Body of pancreas (tissue), 4 donors: ENCODE measurements around the gene CTNND2. TPM values are rescaled to one million over a fixed set of nuclear protein-coding genes. Genes with fewer than 3 reads are reported as not detected.
A peak's percentile ranks its signal among the peaks of the same experiment; 100 is the strongest.
"Not testable (repeated sequence)": the region's sequence is repeated elsewhere in the genome, so short reads cannot be mapped to it uniquely, and the experiment has no call there.

Experiments used
- ATAC-seq: fragments of 150-250 bp; one replicate; pipeline ENCODE4 v1.9.1; 2016
- DNase-seq, 4 donors: peaks; one replicate each; pipeline ENCODE4 v3.0.0-alpha.2; 2019
- H3K27ac ChIP-seq, 4 donors: fragments of 200-600 bp; sonication (generic); 1 replicate in 3 of 4; 2 replicates in 1 of 4; pipeline versions ENCODE4 v1.5.1 to v1.6.1; 2016 to 2019; ENCODE audit warnings: mild to moderate bottlenecking in 1 of 4, mixed read lengths in 1 of 4, moderate library complexity in 1 of 4
- H3K27me3 ChIP-seq, 2 donors: fragments of 200-600 bp; sonication (generic); one replicate each; pipeline ENCODE4 v1.6.0; 2016; ENCODE audit warnings: mild to moderate bottlenecking in 1 of 2
- H3K36me3 ChIP-seq, 2 donors: fragments of 200-600 bp; sonication (generic); replicated peaks in 1 of 2; 2 replicates each; pipeline ENCODE4 v1.5.1; 2016; ENCODE audit warnings: low read depth in 2 of 2; ENCODE audit not compliant: insufficient read depth in 1 of 2
- H3K4me1 ChIP-seq: fragments of 200-600 bp; sonication (generic); one replicate; pipeline ENCODE4 v1.6.0; 2016
- H3K4me3 ChIP-seq, 2 donors: fragments of 200-600 bp; sonication (generic); 1 replicate in 1 of 2; 2 replicates in 1 of 2; pipeline ENCODE4 v1.5.1; 2016 to 2019
- H3K9me3 ChIP-seq, 3 donors: fragments of 200-600 bp; sonication (generic); 1 replicate in 2 of 3; 2 replicates in 1 of 3; pipeline ENCODE4 v1.5.1; 2016
- POLR2A ChIP-seq, 3 donors: fragments of 450-650 bp; IDR thresholded peaks; one replicate each; pipeline ENCODE4 v1.6.1; 2016; ENCODE audit warnings: antibody characterized with exemption in 3 of 3, mild to moderate bottlenecking in 2 of 3
- WGBS, 2 donors: methylation state at CpG; one replicate each; pipeline ENCODE4 v1.1.5; 2017; 5-methylcytosine and 5-hydroxymethylcytosine counted together
- intact Hi-C: fragments of 100-400 bp; cut with DNase I; formaldehyde crosslinking; loops from one replicate; pipeline ENCODE4 v1.15.1; 2023
- total RNA-seq, 2 donors: library from RNA; depleted of rRNA; stranded (reverse); fragments of >200 nt; gene quantifications; one replicate each; pipeline ENCODE4 v1.1.0, GENCODE V29; 2016
- TF ChIP-seq, protein P1 (sequence below), 7 experiments: fragments of 450-650 bp in 4 of 7; fragments of 200-600 bp in 3 of 7; sonication (generic) in 3 of 7; IDR thresholded peaks; one replicate each; pipeline ENCODE4 v1.5.1; 2016 to 2019; ENCODE audit warnings: antibody characterized with exemption in 7 of 7

The CTNND2 gene
- total RNA-seq, 2 donors from 2014 or later: 21.0 to 82.4 TPM

- no peak for DNase-seq
- H3K9me3 ChIP-seq: no peaks in the 10 kb centered on the region
- peak overlapping the region in 2 of 4 donors; percentile 66 to 67 for H3K27ac ChIP-seq
- H3K4me3 ChIP-seq: no peak overlapping the region
- no peak for TF ChIP-seq POLR2A (IDR thresholded peaks at IDR 0.05)
- TF ChIP-seq, protein P1, sequence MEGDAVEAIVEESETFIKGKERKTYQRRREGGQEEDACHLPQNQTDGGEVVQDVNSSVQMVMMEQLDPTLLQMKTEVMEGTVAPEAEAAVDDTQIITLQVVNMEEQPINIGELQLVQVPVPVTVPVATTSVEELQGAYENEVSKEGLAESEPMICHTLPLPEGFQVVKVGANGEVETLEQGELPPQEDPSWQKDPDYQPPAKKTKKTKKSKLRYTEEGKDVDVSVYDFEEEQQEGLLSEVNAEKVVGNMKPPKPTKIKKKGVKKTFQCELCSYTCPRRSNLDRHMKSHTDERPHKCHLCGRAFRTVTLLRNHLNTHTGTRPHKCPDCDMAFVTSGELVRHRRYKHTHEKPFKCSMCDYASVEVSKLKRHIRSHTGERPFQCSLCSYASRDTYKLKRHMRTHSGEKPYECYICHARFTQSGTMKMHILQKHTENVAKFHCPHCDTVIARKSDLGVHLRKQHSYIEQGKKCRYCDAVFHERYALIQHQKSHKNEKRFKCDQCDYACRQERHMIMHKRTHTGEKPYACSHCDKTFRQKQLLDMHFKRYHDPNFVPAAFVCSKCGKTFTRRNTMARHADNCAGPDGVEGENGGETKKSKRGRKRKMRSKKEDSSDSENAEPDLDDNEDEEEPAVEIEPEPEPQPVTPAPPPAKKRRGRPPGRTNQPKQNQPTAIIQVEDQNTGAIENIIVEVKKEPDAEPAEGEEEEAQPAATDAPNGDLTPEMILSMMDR (IDR thresholded peaks at IDR 0.05): no peak
- intact Hi-C loops: no loop called here
- H3K36me3 ChIP-seq: no peaks in the 10 kb centered on the region
- peaks cover 35% of the 10 kb centered on the region for H3K4me1 ChIP-seq
- WGBS, 2 donors: 31 to 41% methylated on average over 1 of the region's 1 CpG
- H3K27me3 ChIP-seq: no peaks in the 10 kb centered on the region
- ATAC-seq: no peak
Observed at GRCh38 chr5:11852717-11853087, 51.5 kb downstream of the CTNND2 start.

- TF ChIP-seq, protein P1 (IDR thresholded peaks at IDR 0.05): no peak
- no peak for TF ChIP-seq POLR2A (IDR thresholded peaks at IDR 0.05)
- WGBS, 2 donors: 50 to 53% methylated on average over 4 of the region's 4 CpGs
- H3K27me3 ChIP-seq: no peaks in the 10 kb centered on the region
- H3K9me3 ChIP-seq: no peaks in the 10 kb centered on the region
- ATAC-seq (peak; percentile 76), DNase-seq (no peak)
- H3K4me3 ChIP-seq: no peak overlapping the region
- H3K27ac ChIP-seq: peak overlapping the region; percentile 33 to 67 (median 58)
- H3K4me1 ChIP-seq: peaks cover 35% of the 10 kb centered on the region
- H3K36me3 ChIP-seq: no peaks in the 10 kb centered on the region
- intact Hi-C loops: no loop called here
Observed at GRCh38 chr5:11851965-11852716, 52.1 kb downstream of the CTNND2 start.

DNA sequence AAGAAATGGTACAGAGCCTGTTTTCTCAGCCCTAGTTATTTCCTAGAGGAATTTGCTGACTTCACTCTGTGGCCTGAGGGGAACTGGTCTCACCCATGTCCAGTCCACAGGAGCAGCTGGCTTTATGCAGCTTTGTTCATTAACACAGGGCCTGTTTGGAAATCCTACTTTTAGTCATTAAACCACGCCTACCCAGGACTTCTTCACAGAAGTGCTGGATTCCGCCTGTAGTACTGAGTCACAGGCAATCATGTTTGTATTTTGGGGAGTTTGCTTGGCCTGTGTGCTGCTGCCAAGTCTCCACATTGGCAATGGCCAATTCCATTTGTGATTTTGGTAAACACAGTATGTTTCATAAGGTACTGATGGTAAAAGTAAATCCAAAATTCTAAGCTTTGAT, 52.8 kb downstream of the CTNND2 start:
- no peaks in the 10 kb centered on the region for H3K9me3 ChIP-seq
- peak; percentile 54 for ATAC-seq
- H3K4me3 ChIP-seq: no peak overlapping the region
- intact Hi-C loops: no loop called here
- peak overlapping the region; percentile 33 to 67 (median 58) for H3K27ac ChIP-seq
- DNase-seq: peak in 1 of 4 donors; percentile 40
- no peaks in the 10 kb centered on the region for H3K36me3 ChIP-seq
- no peaks in the 10 kb centered on the region for H3K27me3 ChIP-seq
- 48 to 79% methylated on average over 2 of the region's 2 CpGs for WGBS, 2 donors
- peaks cover 35% of the 10 kb centered on the region for H3K4me1 ChIP-seq
- no peak for TF ChIP-seq POLR2A (IDR thresholded peaks at IDR 0.05)
- TF ChIP-seq, protein P1 (IDR thresholded peaks at IDR 0.05): no peak

GRCh38 chr5:11828566-11828965, 75.7 kb downstream of the CTNND2 start:
- H3K36me3 ChIP-seq, H3K27me3 ChIP-seq, DNase-seq, intact Hi-C loops, H3K4me1 ChIP-seq, ATAC-seq, H3K27ac ChIP-seq, H3K4me3 ChIP-seq: not testable (repeated sequence)
- 65 to 88% methylated on average over 1 of the region's 1 CpG for WGBS, 2 donors
- peaks cover 0 to 11% (median 0%) of the 10 kb centered on the region in 3 donors for H3K9me3 ChIP-seq

DNA sequence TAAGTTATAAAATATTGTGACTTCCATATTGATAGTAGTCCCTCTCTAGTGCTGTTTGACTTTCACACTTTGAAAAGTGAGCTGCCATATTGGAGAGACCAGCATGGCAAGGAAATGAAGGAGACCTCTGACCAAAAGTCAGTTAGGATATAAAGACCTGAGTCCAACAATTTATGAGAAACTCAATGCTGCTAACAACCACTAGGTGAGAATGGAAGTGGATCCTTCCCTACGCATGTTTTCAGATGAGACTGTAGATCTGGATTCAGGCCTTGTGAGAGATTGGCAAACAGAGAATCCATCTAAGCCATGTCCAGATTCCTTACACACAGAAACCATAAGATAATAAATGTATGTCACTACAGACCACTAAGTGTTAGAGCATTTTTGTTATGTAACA, 81.6 kb downstream of the CTNND2 start:
- Histone ChIP-seq H3K4me1 (no peaks in the 10 kb centered on the region), H3K27ac (no peak overlapping the region), H3K9me3 (no peaks in the 10 kb centered on the region), H3K36me3 (no peaks in the 10 kb centered on the region), H3K4me3 (no peak overlapping the region), H3K27me3 (no peaks in the 10 kb centered on the region)
- no peak for TF ChIP-seq POLR2A (IDR thresholded peaks at IDR 0.05)
- TF ChIP-seq, protein P1 (IDR thresholded peaks at IDR 0.05): no peak
- 92 to 95% methylated on average over 1 of the region's 1 CpG for WGBS, 2 donors
- intact Hi-C loops: no loop called here
- ATAC-seq: no peak
- DNase-seq: no peak
